Suppressor macrophage treated with lipopolysaccharide for 4 hours (primary cell): ENCODE measurements around the gene COL19A1.
"Not testable (repeated sequence)": the region's sequence is repeated elsewhere in the genome, so short reads cannot be mapped to it uniquely, and the experiment has no call there.

Source experiments
- DNase-seq: peaks from one replicate; pipeline ENCODE4 v3.0.0-alpha.2; 2020

The COL19A1 gene

GRCh38 chr6:69913361-69913760 is 47.0 kb downstream of the COL19A1 start:
- DNase-seq = no peak

DNA sequence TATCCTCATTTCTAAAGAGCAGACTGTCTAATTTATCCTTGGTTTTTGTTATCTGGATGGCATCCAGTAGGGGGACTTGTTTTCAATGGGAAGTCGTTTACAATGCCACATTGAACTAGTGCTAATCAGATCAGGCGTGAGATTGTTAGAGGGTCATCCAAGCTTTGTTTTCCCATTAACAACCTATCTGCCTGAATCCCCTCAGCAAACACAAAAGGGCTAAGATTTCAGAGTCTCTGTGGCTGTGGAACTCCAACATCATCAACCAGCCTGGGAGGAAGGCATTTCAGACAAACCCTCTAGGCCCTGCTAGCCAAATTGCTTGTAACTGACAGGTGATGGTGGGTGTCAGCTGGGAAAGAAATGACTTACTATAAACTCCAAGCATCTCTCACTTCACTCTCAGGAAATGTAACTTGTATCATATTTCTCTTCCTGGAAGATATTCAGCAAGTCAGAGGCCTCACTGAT is 47.7 kb downstream of the COL19A1 start:
- DNase-seq = no peak

- DNase-seq = no peak
Measured at GRCh38 chr6:69915346-69915745, 49.0 kb downstream of the COL19A1 start.

GRCh38 chr6:69917834-69918233 is 51.5 kb downstream of the COL19A1 start:
- peak; percentile 33 for DNase-seq

DNA sequence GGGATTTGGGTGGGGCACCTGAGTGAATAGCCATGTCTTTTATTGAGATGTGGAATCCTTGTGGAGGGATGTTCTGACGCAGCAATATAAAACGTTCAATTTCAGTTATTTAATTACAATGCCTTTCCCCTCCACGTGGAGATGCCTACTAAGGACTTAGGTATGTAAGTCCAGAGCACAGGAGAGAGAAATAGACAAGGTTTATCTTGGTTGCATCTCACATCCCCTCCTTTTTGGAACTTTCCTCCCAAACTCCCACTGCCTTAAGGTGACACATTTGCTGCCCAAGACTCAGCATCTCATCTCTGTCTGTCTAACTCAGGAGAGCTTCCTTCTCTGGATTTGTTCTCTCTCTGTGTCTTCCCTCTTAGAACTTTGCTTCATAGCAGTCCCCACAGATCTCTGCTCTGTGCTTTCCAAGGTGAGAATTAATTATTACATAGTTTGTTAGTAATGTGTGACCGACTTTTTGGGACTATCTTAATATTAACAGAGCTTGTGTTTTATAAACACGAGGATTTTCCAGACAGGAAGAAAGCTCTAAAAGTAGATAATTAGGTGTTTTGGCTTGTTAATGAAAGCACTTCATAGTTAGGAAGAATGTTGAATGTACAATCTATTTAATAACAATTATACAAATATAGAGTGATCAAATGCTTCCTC is 52.6 kb downstream of the COL19A1 start:
- no peak for DNase-seq

- not testable (repeated sequence) for DNase-seq
Measured at GRCh38 chr6:69921066-69921465, 54.7 kb downstream of the COL19A1 start.

GRCh38 chr6:69921611-69922010 is 55.3 kb downstream of the COL19A1 start:
- DNase-seq = not testable (repeated sequence)

DNA sequence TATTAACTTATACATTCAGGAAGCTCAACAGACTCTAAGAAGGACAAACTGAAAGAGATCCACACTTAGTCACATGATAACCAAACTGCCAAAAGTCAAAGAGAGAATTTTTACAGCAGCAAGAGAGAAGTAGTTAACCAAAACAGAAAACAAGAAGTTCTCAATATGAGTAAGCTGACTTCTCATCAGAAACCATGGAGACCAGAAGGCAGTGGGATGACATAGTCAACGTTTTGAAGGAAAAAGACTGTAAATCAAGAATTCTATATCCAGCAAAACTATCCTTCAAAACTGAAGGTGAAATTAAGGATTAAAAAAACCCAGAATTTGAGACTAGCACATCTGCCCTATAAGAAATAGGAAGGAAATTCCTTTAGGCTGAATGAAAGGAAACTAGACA is 60.4 kb downstream of the COL19A1 start:
- DNase-seq = peak; percentile 7

- no peak for DNase-seq
Measured at GRCh38 chr6:69933239-69933638, 66.9 kb downstream of the COL19A1 start.

DNA sequence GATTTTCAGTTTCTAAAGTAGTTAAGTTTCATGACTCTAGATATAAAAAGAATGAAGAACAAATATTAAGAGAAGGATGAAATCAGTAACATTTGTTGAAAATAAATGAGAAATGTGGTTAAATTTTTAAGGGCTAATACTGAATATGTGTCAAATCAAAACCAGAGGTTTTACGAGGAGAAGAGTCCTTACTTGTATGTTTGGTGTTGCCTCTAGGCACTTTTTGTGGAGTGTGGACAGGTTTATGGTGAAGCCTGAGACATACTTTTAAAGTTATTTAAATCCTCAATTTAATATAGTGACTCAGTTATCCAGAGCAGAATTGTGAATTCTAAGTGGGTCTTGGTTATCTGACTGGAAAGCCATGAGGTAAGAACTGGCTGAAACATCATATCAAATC is 68.7 kb downstream of the COL19A1 start:
- DNase-seq = no peak

DNA sequence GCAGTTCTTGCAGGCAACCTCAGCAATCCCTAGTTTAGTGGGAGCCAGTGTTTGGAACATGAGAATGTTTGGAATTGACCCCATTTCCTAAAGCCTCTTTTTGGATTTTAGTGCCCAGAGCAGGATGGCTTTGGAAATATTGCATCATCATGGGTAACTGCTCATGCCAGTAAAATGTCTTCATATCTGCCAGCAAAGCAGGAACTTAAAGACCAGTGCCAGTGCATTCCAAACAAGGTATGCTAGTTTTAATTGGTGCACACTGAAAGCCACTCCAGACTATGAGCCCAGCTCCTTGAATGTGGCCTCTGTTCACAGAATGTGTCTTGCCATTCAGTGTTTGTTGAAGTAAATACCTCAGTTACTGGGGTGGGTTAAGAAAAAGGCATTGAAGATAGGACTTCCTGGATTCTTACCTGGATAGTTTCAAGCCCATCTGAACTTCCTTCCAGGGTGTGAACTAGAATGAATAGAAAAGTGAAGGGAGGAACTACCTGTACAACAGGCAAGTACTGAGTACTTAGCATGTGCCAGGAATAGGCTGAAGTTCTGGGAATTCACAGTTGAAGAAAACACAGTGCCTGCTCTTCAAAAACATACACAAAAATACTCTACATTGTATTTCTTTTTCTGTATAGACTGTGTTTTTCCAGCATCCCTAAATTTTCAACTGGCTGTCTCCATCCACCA is 70.5 kb downstream of the COL19A1 start:
- DNase-seq = no peak

DNA sequence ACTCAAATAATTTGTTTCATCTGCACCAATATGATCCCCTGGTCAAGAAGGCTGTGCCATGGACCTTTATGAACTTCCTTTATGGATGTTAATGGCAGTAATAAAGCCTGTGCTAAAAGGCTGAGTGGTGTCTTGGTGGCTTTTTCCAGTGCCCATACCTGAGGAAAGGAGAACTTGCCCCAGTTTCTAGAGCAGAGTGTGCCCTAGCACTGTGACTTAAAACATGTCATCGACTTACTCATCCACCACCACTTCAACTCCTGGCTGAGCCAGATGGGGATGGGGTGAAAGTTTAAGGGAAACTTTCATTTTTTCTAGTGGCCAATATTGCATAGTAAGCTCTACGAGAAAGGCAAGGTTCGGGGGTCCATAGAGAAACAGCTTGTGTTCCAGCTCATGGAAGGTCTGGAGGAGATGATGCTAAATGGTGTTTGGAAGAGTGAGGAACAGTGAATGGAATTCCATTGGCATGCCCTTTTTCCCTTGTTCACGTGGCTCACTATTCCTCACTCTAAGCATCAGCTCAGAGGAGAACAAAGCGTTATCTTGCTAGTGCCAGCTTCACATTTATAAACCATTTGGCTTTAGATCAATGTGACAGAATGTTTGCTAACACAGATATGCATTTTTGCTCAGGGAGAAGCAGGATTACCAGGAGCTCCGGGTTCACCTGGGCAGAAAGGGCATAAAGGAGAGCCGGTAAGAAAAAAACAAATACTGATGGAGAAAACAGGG is 71.2 kb downstream of the COL19A1 start:
- DNase-seq = no peak

GRCh38 chr6:69942485-69942884 is 76.1 kb downstream of the COL19A1 start:
- DNase-seq = no peak

- no peak for DNase-seq
Measured at GRCh38 chr6:69945192-69945591, 78.8 kb downstream of the COL19A1 start.

DNA sequence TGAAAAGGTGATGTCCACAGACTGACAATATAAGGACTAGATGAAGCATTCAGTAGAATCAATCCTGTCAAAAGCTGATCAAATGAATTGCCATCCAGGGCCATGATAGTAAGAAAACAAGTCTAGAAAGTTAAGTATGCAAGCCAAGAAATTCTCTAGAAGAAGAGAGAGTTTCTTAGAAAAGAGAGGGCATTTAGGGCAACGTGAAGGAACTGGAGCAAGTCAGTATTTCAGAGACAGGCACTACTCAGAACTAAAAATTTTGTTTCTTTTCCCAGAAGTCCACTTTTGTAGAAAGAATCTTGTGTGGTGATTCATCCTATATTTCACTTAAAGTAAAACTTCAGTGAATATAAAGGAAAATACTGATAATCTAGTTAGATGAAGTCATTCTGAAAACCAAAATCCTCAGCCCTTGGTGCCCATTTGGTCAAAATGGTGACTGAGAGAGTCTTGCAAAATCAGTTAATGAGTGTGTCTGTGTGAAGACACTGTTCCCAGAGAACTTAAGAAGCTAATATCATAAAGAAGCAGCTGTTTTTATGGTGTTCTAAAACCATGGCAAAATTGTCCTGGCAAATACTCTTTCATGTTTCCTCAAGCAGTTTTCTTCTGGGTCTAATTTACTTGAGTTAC is 82.2 kb downstream of the COL19A1 start:
- DNase-seq = no peak

GRCh38 chr6:69953491-69953890 is 87.1 kb downstream of the COL19A1 start:
- no peak for DNase-seq

DNA sequence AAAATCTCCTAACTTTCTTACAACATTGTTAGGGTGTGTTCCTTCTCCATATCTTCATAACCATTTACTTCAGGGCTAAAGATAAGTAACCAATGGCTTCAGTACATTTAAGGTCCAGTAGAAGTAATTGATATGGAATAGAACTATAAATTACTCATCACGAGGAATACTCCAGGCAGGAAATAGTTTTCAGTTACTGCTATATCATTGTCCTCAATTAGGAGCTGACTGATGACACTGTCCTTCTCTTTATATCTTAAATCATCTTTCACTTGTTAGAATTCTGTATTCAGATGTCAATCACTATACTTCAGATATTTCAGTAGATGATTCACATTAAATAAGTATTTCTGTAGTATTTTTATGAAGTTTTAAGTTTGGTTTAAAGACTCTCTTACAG is 88.4 kb downstream of the COL19A1 start:
- DNase-seq = no peak

GRCh38 chr6:69957985-69958559 is 91.7 kb downstream of the COL19A1 start:
- no peak for DNase-seq

- DNase-seq = no peak
Measured at GRCh38 chr6:69958978-69959377, 92.6 kb downstream of the COL19A1 start.

DNA sequence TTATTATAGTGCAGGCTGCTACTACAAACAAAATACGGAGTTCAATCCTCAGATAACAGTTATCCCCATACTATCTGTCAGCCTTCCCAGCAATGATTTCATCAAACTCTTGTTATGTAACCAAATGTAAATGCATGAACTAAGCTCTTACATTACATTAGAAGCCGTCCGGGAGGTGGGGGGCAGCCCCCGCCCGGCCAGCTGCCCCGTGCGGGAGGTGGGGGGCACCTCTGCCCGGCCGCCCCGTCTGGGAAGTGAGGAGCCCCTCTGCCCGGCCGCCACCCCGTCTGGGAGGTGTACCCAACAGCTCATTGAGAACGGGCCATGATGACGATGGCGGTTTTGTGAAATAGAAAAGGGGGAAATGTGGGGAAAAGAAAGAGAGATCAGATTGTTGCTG is 99.6 kb downstream of the COL19A1 start:
- not testable (repeated sequence) for DNase-seq

GRCh38 chr6:69973138-69973537 is 106.8 kb downstream of the COL19A1 start:
- no peak for DNase-seq

GRCh38 chr6:69973763-69974162 is 107.4 kb downstream of the COL19A1 start:
- DNase-seq = no peak

GRCh38 chr6:69974193-69974592 is 107.8 kb downstream of the COL19A1 start:
- DNase-seq = no peak
